ENCODE measurements around the gene TPM1. TPM values are rescaled to one million over a fixed set of nuclear protein-coding genes. Genes with fewer than 3 reads are reported as not detected.
"Not testable (repeated sequence)": the region's sequence is repeated elsewhere in the genome, so short reads cannot be mapped to it uniquely, and the experiment has no call there.

TPM1 gene
- total and polyA plus RNA-seq, 2 donors (not counting 1 experiment from before 2014, with no cell fraction given) = 5.5 to 20.3 TPM

DNA sequence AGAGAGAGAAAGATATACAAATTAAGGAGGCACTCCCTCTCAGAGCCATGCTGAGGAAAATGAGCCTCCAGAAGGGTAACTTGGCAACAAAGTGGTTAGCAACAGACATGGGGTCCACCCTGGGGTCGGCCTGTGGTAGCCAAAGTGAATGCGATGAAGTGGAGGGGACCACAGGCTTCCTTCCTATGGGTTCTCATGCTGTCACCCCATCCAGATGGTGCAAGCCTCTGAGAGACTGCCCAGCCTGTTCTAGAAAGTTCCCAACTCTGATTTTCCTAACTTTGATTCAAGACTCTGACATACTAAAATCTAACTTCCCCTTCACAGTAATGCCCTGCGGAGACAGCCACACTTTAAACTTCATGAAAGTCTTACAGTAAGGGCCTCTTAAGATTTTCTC lies 60.9 kb downstream of the TPM1 start:
- intact Hi-C loops (cut with micrococcal nuclease) = no loop called here
- WGBS (ENCODE audit: insufficient coverage) = 30% methylated on average over 3 of the region's 3 CpGs
- no peak overlapping the region for H3K4me3 ChIP-seq (ENCODE audit: control extremely low read depth in 1 of 5, extremely low read depth in 1 of 5, insufficient read depth in 1 of 5, low read depth in 2 of 5, low read length in 4 of 5)
- no peaks in the 10 kb centered on the region for H3K4me1 ChIP-seq (ENCODE audit: control insufficient read depth in 2 of 2, insufficient read depth in 2 of 2, low read length in 2 of 2)
- H3K9me3 ChIP-seq (ENCODE audit: control extremely low read depth in 1 of 3, control insufficient read depth in 2 of 3, insufficient read depth in 1 of 3, low read length in 2 of 3) = peaks cover 0 to 12% (median 0%) of the 10 kb centered on the region in 3 donors
- ChIA-PET POLR2A (interaction anchor here (0.6 kb wide), 1 partner anchor 40 kb away, joined by 5 read pairs; no protein-coding TSS in a partner anchor), CTCF (interaction anchor here (0.7 kb wide), 1 partner anchor 9 kb away, joined by 4 read pairs; no protein-coding TSS in a partner anchor)
- H3K9ac ChIP-seq (ENCODE audit: low read length) = no peak overlapping the region
- Mint-ChIP-seq H3K9me3 (ENCODE audit: insufficient read depth) (no peaks in the 10 kb centered on the region), H3K4me3 (no peak overlapping the region), H3K27me3 (peaks cover 14% of the 10 kb centered on the region), H3K27ac (no peak overlapping the region), H3K4me1 (no peaks in the 10 kb centered on the region)
- H4K20me1 ChIP-seq (ENCODE audit: control insufficient read depth, insufficient read depth, low read length, poor library complexity, severe bottlenecking) = no peaks in the 10 kb centered on the region
- no peak overlapping the region for H2AFZ ChIP-seq (ENCODE audit: insufficient read depth, low read depth, low read length, poor library complexity, severe bottlenecking)
- ATAC-seq (ENCODE audit: low read depth) = no peak
- TF ChIP-seq, protein P1, sequence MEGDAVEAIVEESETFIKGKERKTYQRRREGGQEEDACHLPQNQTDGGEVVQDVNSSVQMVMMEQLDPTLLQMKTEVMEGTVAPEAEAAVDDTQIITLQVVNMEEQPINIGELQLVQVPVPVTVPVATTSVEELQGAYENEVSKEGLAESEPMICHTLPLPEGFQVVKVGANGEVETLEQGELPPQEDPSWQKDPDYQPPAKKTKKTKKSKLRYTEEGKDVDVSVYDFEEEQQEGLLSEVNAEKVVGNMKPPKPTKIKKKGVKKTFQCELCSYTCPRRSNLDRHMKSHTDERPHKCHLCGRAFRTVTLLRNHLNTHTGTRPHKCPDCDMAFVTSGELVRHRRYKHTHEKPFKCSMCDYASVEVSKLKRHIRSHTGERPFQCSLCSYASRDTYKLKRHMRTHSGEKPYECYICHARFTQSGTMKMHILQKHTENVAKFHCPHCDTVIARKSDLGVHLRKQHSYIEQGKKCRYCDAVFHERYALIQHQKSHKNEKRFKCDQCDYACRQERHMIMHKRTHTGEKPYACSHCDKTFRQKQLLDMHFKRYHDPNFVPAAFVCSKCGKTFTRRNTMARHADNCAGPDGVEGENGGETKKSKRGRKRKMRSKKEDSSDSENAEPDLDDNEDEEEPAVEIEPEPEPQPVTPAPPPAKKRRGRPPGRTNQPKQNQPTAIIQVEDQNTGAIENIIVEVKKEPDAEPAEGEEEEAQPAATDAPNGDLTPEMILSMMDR (IDR thresholded peaks at IDR 0.05) = no peak
- TF ChIP-seq EZH2 (IDR thresholded peaks at IDR 0.05; ENCODE audit: borderline replicate concordance, insufficient read depth, low read depth, low read length, poor library complexity, severe bottlenecking) = no peak
- H3K27me3 ChIP-seq (replicated peaks in 1 of 4; ENCODE audit: control extremely low read depth in 1 of 4, control insufficient read depth in 3 of 4, insufficient read depth in 4 of 4, low read length in 3 of 4) = peaks cover 0 to 6% (median 0%) of the 10 kb centered on the region in 4 experiments
- no peak overlapping the region for H3K4me2 ChIP-seq (replicated peaks; ENCODE audit: low read depth, low read length, poor library complexity, severe bottlenecking)
- H3K27ac ChIP-seq (ENCODE audit: low read length in 2 of 2) = no peak overlapping the region
- no peaks in the 10 kb centered on the region for H3K79me2 ChIP-seq (ENCODE audit: control insufficient read depth, insufficient read depth, low read length)
- no peak for DNase-seq
- H3K36me3 ChIP-seq (replicated peaks in 1 of 2; ENCODE audit: control extremely low read depth in 1 of 2, control insufficient read depth in 1 of 2, extremely low read depth in 1 of 2, insufficient read depth in 2 of 2, low read length in 1 of 2) = no peaks in the 10 kb centered on the region

DNA sequence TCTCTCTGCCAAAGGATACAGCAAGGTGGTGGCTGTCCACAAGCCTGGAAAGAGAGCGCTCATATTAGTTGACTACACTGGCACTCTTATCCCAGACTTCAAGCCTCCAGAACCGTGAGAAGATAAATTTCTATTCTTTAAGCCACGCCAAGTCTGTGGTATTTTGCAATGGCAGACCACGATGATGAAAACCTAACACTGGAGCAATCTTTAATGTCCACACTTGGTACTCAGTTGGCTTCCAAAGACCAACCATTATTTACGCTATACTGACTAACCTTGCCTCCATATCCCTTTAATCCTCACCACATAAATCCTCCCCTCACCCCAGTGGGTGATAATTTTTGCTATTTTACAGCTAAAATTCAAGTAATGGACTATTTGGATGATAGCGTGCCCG lies 62.2 kb downstream of the TPM1 start:
- WGBS (ENCODE audit: insufficient coverage) = 54% methylated on average over 6 of the region's 7 CpGs

DNA sequence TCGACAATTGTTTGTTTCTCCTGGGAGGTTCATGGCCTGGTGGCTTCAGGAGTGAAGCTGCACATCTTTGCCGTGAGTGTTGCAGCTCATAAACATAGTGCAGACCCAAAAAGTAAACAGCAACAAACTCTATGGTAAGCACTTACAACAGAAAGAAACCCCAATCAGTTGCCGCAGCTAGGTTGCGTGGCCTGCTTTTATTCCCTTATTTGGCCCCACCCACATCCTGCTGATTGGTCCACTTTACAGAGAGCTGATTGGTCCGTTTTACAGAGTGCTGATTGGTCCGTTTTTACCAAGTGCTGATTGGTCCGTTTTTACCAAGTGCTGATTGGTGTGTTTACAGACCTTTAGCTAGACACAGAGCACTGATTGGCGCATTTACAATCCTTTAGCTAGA lies 62.8 kb downstream of the TPM1 start:
- H3K36me3 ChIP-seq (replicated peaks in 1 of 2; ENCODE audit: control extremely low read depth in 1 of 2, control insufficient read depth in 1 of 2, extremely low read depth in 1 of 2, insufficient read depth in 2 of 2, low read length in 1 of 2); H3K79me2 ChIP-seq (ENCODE audit: control insufficient read depth, insufficient read depth, low read length); H3K4me1 Mint-ChIP-seq; H3K4me3 Mint-ChIP-seq; H3K4me1 ChIP-seq (ENCODE audit: control insufficient read depth in 2 of 2, insufficient read depth in 2 of 2, low read length in 2 of 2); intact Hi-C loops (cut with micrococcal nuclease); ATAC-seq (ENCODE audit: low read depth); H3K9ac ChIP-seq (ENCODE audit: low read length); H3K9me3 Mint-ChIP-seq (ENCODE audit: insufficient read depth); H3K27ac Mint-ChIP-seq; H3K27me3 ChIP-seq (replicated peaks in 1 of 4; ENCODE audit: control extremely low read depth in 1 of 4, control insufficient read depth in 3 of 4, insufficient read depth in 4 of 4, low read length in 3 of 4); H4K20me1 ChIP-seq (ENCODE audit: control insufficient read depth, insufficient read depth, low read length, poor library complexity, severe bottlenecking); DNase-seq; H2AFZ ChIP-seq (ENCODE audit: insufficient read depth, low read depth, low read length, poor library complexity, severe bottlenecking); H3K4me2 ChIP-seq (replicated peaks; ENCODE audit: low read depth, low read length, poor library complexity, severe bottlenecking); CTCF ChIA-PET; POLR2A ChIA-PET; H3K27ac ChIP-seq (ENCODE audit: low read length in 2 of 2); H3K4me3 ChIP-seq (ENCODE audit: control extremely low read depth in 1 of 5, extremely low read depth in 1 of 5, insufficient read depth in 1 of 5, low read depth in 2 of 5, low read length in 4 of 5): not testable (repeated sequence)
- 68% methylated on average over 7 of the region's 8 CpGs for WGBS (ENCODE audit: insufficient coverage)
- peaks cover 19% of the 10 kb centered on the region for H3K27me3 Mint-ChIP-seq
- H3K9me3 ChIP-seq (ENCODE audit: control extremely low read depth in 1 of 3, control insufficient read depth in 2 of 3, insufficient read depth in 1 of 3, low read length in 2 of 3) = peaks cover 0 to 12% (median 0%) of the 10 kb centered on the region in 3 donors

More for the DNA sequence above, 62.2 kb downstream of the TPM1 start:
- ATAC-seq (ENCODE audit: low read depth) (no peak), DNase-seq (no peak)
- Histone ChIP-seq H3K4me1 (ENCODE audit: control insufficient read depth in 2 of 2, insufficient read depth in 2 of 2, low read length in 2 of 2) (no peaks in the 10 kb centered on the region), H4K20me1 (ENCODE audit: control insufficient read depth, insufficient read depth, low read length, poor library complexity, severe bottlenecking) (no peaks in the 10 kb centered on the region), H3K4me3 (ENCODE audit: control extremely low read depth in 1 of 5, extremely low read depth in 1 of 5, insufficient read depth in 1 of 5, low read depth in 2 of 5, low read length in 4 of 5) (no peak overlapping the region), H3K9me3 (ENCODE audit: control extremely low read depth in 1 of 3, control insufficient read depth in 2 of 3, insufficient read depth in 1 of 3, low read length in 2 of 3) (peaks cover 0 to 12% (median 0%) of the 10 kb centered on the region in 3 donors), H2AFZ (ENCODE audit: insufficient read depth, low read depth, low read length, poor library complexity, severe bottlenecking) (no peak overlapping the region), H3K4me2 (replicated peaks; ENCODE audit: low read depth, low read length, poor library complexity, severe bottlenecking) (no peak overlapping the region), H3K36me3 (replicated peaks in 1 of 2; ENCODE audit: control extremely low read depth in 1 of 2, control insufficient read depth in 1 of 2, extremely low read depth in 1 of 2, insufficient read depth in 2 of 2, low read length in 1 of 2) (no peaks in the 10 kb centered on the region), H3K27ac (ENCODE audit: low read length in 2 of 2) (no peak overlapping the region), H3K79me2 (ENCODE audit: control insufficient read depth, insufficient read depth, low read length) (no peaks in the 10 kb centered on the region), H3K9ac (ENCODE audit: low read length) (no peak overlapping the region), H3K27me3 (replicated peaks in 1 of 4; ENCODE audit: control extremely low read depth in 1 of 4, control insufficient read depth in 3 of 4, insufficient read depth in 4 of 4, low read length in 3 of 4) (peaks cover 0 to 9% (median 0%) of the 10 kb centered on the region in 4 experiments)
- intact Hi-C loops (cut with micrococcal nuclease) = no loop called here
- Mint-ChIP-seq H3K4me3 (no peak overlapping the region), H3K4me1 (no peaks in the 10 kb centered on the region), H3K9me3 (ENCODE audit: insufficient read depth) (no peaks in the 10 kb centered on the region), H3K27me3 (peaks cover 19% of the 10 kb centered on the region), H3K27ac (no peak overlapping the region)
- ChIA-PET POLR2A (no interaction called here), CTCF (no interaction called here)
- TF ChIP-seq, protein P1 (IDR thresholded peaks at IDR 0.05) = no peak

Measured in B cell (primary cell).